IMR-90 (cell line): Measurements from ENCODE around the gene SPOCK3. TPM values are rescaled to one million over a fixed set of nuclear protein-coding genes. Genes with fewer than 3 reads are reported as not detected.

Source experiments
- ATAC-seq: fragments of 200-7000 bp; cut with Tn5 transposase; 2 replicates; pipeline ENCODE4 v1.9.1; 2020; ENCODE audit warnings: low read depth, mild to moderate bottlenecking, moderate library complexity
- BruUV-seq: library from RNA; stranded (reverse); fragments of 400-500 nt; replicated peaks from 2 replicates; lab custom pipeline; 2021; lab: Mats Ljungman, UMichigan
- CTCF ChIA-PET: fragments of 300-600 bp; formaldehyde crosslinking; extraction: SDS; loops from one replicate; lab custom pipeline; 2021; ENCODE audit warnings: antibody characterized with exemption; lab: Yijun Ruan, JAX
- POLR2A ChIA-PET: fragments of 300-600 bp; sonication (Branson Sonifier 250); formaldehyde crosslinking; loops from one replicate; lab custom pipeline; 2022; ENCODE audit warnings: antibody characterized with exemption; ENCODE audit not compliant: unreplicated experiment; lab: Charles Lee
- DNase-seq: peaks from one replicate; pipeline ENCODE4 v3.0.0; 2013
- H2AFZ ChIP-seq: replicated peaks from 2 replicates; pipeline ENCODE3; 2013; ENCODE audit warnings: low read length, mild to moderate bottlenecking; ENCODE audit not compliant: poor library complexity
- H2AK5ac ChIP-seq: 2 replicates; pipeline ENCODE4 v1.6.1; 2013; ENCODE audit warnings: low read depth, low read length, inconsistent platforms
- H2AK9ac ChIP-seq: replicated peaks from 2 replicates; pipeline ENCODE3; 2013; ENCODE audit warnings: mild to moderate bottlenecking, low read depth, low read length, moderate library complexity; ENCODE audit not compliant: poor library complexity
- H2BK120ac ChIP-seq: 2 replicates; pipeline ENCODE4 v1.6.1; 2013; ENCODE audit warnings: low read depth, low read length, inconsistent platforms
- H2BK15ac ChIP-seq: 3 replicates; pipeline ENCODE4 v1.6.1; 2013; ENCODE audit warnings: low read depth, low read length, inconsistent platforms
- H2BK20ac ChIP-seq: 2 replicates; pipeline ENCODE4 v1.6.1; 2013; ENCODE audit warnings: low read depth, mild to moderate bottlenecking, inconsistent platforms, low read length, moderate library complexity
- H2BK5ac ChIP-seq: 2 replicates; pipeline ENCODE4 v1.6.1; 2013; ENCODE audit warnings: mild to moderate bottlenecking, low read depth, low read length, inconsistent platforms; ENCODE audit not compliant: poor library complexity, severe bottlenecking
- H3K14ac ChIP-seq: replicated peaks from 2 replicates; pipeline ENCODE4 v1.6.1; 2013; ENCODE audit warnings: low read depth, low read length, inconsistent platforms
- H3K18ac ChIP-seq: 2 replicates; pipeline ENCODE4 v1.6.1; 2013; ENCODE audit warnings: low read depth, low read length, control low read depth
- H3K23ac ChIP-seq: 2 replicates; pipeline ENCODE4 v1.6.1; 2013; ENCODE audit warnings: low read depth, low read length, inconsistent platforms
- H3K27ac ChIP-seq: 2 replicates; pipeline ENCODE4 v1.5.1; 2013; ENCODE audit warnings: mild to moderate bottlenecking, control low read depth, low read length; ENCODE audit not compliant: insufficient read depth
- H3K27me3 ChIP-seq: 2 replicates; pipeline ENCODE4 v1.6.1; 2013; ENCODE audit warnings: low read length; ENCODE audit not compliant: control insufficient read depth, insufficient read depth
- H3K36me3 ChIP-seq: 2 replicates; pipeline ENCODE4 v1.6.1; 2013; ENCODE audit warnings: low read length, mixed read lengths; ENCODE audit not compliant: control insufficient read depth, insufficient read depth
- H3K4ac ChIP-seq: 2 replicates; pipeline ENCODE4 v1.6.1; 2013; ENCODE audit warnings: low read depth, low read length, inconsistent platforms
- H3K4me1 ChIP-seq: 2 replicates; pipeline ENCODE4 v1.6.1; 2013; ENCODE audit warnings: low read length, mixed read lengths; ENCODE audit not compliant: control insufficient read depth, insufficient read depth
- H3K4me2 ChIP-seq: 2 replicates; pipeline ENCODE4 v1.6.1; 2013; ENCODE audit warnings: low read depth, mild to moderate bottlenecking, control low read depth, low read length, moderate library complexity
- H3K4me3 ChIP-seq: 2 replicates; pipeline ENCODE4 v1.5.1; 2013; ENCODE audit warnings: low read depth, mild to moderate bottlenecking, control low read depth, low read length, moderate library complexity; ENCODE audit not compliant: insufficient read depth
- H3K56ac ChIP-seq: 2 replicates; pipeline ENCODE4 v1.6.1; 2013; ENCODE audit warnings: low read length, inconsistent platforms; ENCODE audit not compliant: insufficient read depth; ENCODE audit errors: extremely low read depth
- H3K79me1 ChIP-seq, 2 experiments: 2 replicates each; pipeline ENCODE4 v1.6.1; 2013; ENCODE audit warnings: low read length in 2 of 2, inconsistent platforms in 1 of 2, low read depth in 1 of 2
- H3K9ac ChIP-seq: 2 replicates; pipeline ENCODE4 v1.6.1; 2013; ENCODE audit warnings: low read depth, low read length, control low read depth
- H3K9me1 ChIP-seq: 2 replicates; pipeline ENCODE4 v1.6.1; 2013; ENCODE audit warnings: low read length, inconsistent platforms; ENCODE audit not compliant: insufficient read depth
- H3K9me3 ChIP-seq: 2 replicates; pipeline ENCODE4 v1.6.1; 2013; ENCODE audit warnings: low read length; ENCODE audit not compliant: control insufficient read depth, insufficient read depth
- H4K20me1 ChIP-seq: 2 replicates; pipeline ENCODE4 v1.6.1; 2013; ENCODE audit warnings: low read length, inconsistent platforms; ENCODE audit not compliant: insufficient read depth
- H4K5ac ChIP-seq: 2 replicates; pipeline ENCODE4 v1.6.1; 2013; ENCODE audit warnings: mild to moderate bottlenecking, low read depth, low read length, control low read depth
- H4K8ac ChIP-seq, 2 experiments: 2 replicates each; pipeline ENCODE4 v1.6.1; 2013; ENCODE audit warnings: low read depth in 2 of 2, low read length in 2 of 2, control low read depth in 1 of 2, inconsistent platforms in 1 of 2
- H4K91ac ChIP-seq: 2 replicates; pipeline ENCODE4 v1.6.1; 2013; ENCODE audit warnings: low read depth, low read length, inconsistent platforms; ENCODE audit not compliant: insufficient read depth
- BHLHE40 ChIP-seq: fragments of 150-350 bp; IDR thresholded peaks from 2 replicates; pipeline ENCODE4 v1.6.1; 2016; ENCODE audit warnings: mild to moderate bottlenecking, low read depth, low read length
- CEBPB ChIP-seq: IDR thresholded peaks from 2 replicates; pipeline ENCODE4 v1.6.1; 2012; ENCODE audit warnings: low read depth, low read length, improper control_type of control experiment
- CHD1 ChIP-seq: IDR thresholded peaks from 2 replicates; pipeline ENCODE4 v1.6.1; 2012; ENCODE audit warnings: low read depth, low read length, improper control_type of control experiment
- FOS ChIP-seq: fragments of 150-350 bp; IDR thresholded peaks from 2 replicates; pipeline ENCODE4 v1.6.1; 2016; ENCODE audit warnings: low read depth, low read length
- MXI1 ChIP-seq: IDR thresholded peaks from 2 replicates; pipeline ENCODE4 v1.6.1; 2012; ENCODE audit warnings: low read depth, mild to moderate bottlenecking, low read length, moderate library complexity, borderline replicate concordance
- POLR2A ChIP-seq: IDR thresholded peaks from 2 replicates; pipeline ENCODE4 v1.6.1; 2012; ENCODE audit warnings: mild to moderate bottlenecking, low read depth, low read length
- RCOR1 ChIP-seq: IDR thresholded peaks from 2 replicates; pipeline ENCODE4 v1.6.1; 2012; ENCODE audit warnings: mild to moderate bottlenecking, low read length, improper control_type of control experiment; ENCODE audit not compliant: insufficient replicate concordance
- RFX5 ChIP-seq: IDR thresholded peaks from 2 replicates; pipeline ENCODE4 v1.8.0; 2012; ENCODE audit warnings: low read depth, mild to moderate bottlenecking, low read length, moderate library complexity
- SMC3 ChIP-seq: fragments of 150-350 bp; IDR thresholded peaks from 2 replicates; pipeline ENCODE4 v1.6.1; 2016; ENCODE audit warnings: low read depth, mild to moderate bottlenecking, antibody characterized with exemption, low read length, moderate library complexity
- WGBS, 2 experiments: methylation state at CpG; one replicate each; pipeline versions ENCODE4 v1.1.5 to v1.1.7; 2013; ENCODE audit warnings: missing lambda C conversion rate in 2 of 2; ENCODE audit not compliant: insufficient read length in 1 of 2; ENCODE audit errors: extremely low coverage in 2 of 2; 5-methylcytosine and 5-hydroxymethylcytosine counted together
- dilution Hi-C: fragments of 300-500 bp; cut with HindIII; formaldehyde crosslinking; loops from one replicate; pipeline ENCODE4 v1.14.3; 2018; ENCODE audit warnings: low sequenced_read_pairs; ENCODE audit not compliant: unreplicated experiment
- in situ Hi-C: fragments of 300-500 bp; cut with MboI; formaldehyde crosslinking; loops from 3 replicates; pipeline ENCODE4 v1.14.3; 2019; ENCODE audit warnings: low sequenced_read_pairs, inconsistent platforms, mixed read lengths
- intact Hi-C: fragments of 100-400 bp; cut with micrococcal nuclease; formaldehyde crosslinking; loops from 2 replicates; pipeline ENCODE4 v1.10.0; 2022
- polyA plus RNA-seq, 3 experiments: library from polyadenylated mRNA; depleted of rRNA; stranded (reverse); fragments of >200 nt; gene quantifications; 2 replicates each; pipeline ENCODE4 v1.2.3, GENCODE V29; 2012; ENCODE audit warnings: low replicate concordance in 1 of 3
- total RNA-seq: library from RNA; depleted of rRNA; stranded (reverse); fragments of >200 nt; gene quantifications from 2 replicates; pipeline ENCODE4 v1.2.3, GENCODE V29; 2012
- TF ChIP-seq, protein P1 (sequence below): conservative IDR thresholded peaks from 2 replicates; pipeline ENCODE4 v1.5.1; 2012; ENCODE audit warnings: mild to moderate bottlenecking, low read depth, low read length, improper control_type of control experiment
- TF ChIP-seq, protein P2 (sequence below): fragments of 150-350 bp; IDR thresholded peaks from 2 replicates; pipeline ENCODE4 v1.6.1; 2017; ENCODE audit warnings: mild to moderate bottlenecking, antibody characterized with exemption, low read length, low read depth

Gene SPOCK3
- total and polyA plus RNA-seq, 2 of the 4 experiments (the other 2 are of a cell fraction) = not detected

- H3K4me1 ChIP-seq = no peaks in the 10 kb centered on the region
- H4K5ac ChIP-seq = no peak overlapping the region
- H4K91ac ChIP-seq = no peak overlapping the region
- H3K36me3 ChIP-seq = no peaks in the 10 kb centered on the region
- no peak overlapping the region for H2BK5ac ChIP-seq
- H4K8ac ChIP-seq = no peak overlapping the region
- no peak overlapping the region for H2BK120ac ChIP-seq
- intact Hi-C loops = no loop called here
- H3K18ac ChIP-seq = no peak overlapping the region
- 10% methylated on average over 2 of the region's 4 CpGs; no CpG with 5 or more reads in 1 of the 2 experiments for WGBS, 2 experiments
- no peak overlapping the region for H3K4me3 ChIP-seq
- dilution Hi-C loops = no loop called here
- no peak overlapping the region for H3K27ac ChIP-seq
- no peak overlapping the region for H3K4ac ChIP-seq
- ChIA-PET POLR2A (no interaction called here), CTCF (no interaction called here)
- no peak overlapping the region for H2BK20ac ChIP-seq
- no peak overlapping the region for H3K14ac ChIP-seq
- no TSS peak for BruUV-seq
- TF ChIP-seq FOS (no peak), RCOR1 (no peak), SMC3 (no peak), MXI1 (no peak), POLR2A (no peak), CEBPB (no peak), BHLHE40 (no peak), CHD1 (no peak), RFX5 (no peak)
- TF ChIP-seq, protein P1, sequence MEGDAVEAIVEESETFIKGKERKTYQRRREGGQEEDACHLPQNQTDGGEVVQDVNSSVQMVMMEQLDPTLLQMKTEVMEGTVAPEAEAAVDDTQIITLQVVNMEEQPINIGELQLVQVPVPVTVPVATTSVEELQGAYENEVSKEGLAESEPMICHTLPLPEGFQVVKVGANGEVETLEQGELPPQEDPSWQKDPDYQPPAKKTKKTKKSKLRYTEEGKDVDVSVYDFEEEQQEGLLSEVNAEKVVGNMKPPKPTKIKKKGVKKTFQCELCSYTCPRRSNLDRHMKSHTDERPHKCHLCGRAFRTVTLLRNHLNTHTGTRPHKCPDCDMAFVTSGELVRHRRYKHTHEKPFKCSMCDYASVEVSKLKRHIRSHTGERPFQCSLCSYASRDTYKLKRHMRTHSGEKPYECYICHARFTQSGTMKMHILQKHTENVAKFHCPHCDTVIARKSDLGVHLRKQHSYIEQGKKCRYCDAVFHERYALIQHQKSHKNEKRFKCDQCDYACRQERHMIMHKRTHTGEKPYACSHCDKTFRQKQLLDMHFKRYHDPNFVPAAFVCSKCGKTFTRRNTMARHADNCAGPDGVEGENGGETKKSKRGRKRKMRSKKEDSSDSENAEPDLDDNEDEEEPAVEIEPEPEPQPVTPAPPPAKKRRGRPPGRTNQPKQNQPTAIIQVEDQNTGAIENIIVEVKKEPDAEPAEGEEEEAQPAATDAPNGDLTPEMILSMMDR = no peak
- TF ChIP-seq, protein P2, sequence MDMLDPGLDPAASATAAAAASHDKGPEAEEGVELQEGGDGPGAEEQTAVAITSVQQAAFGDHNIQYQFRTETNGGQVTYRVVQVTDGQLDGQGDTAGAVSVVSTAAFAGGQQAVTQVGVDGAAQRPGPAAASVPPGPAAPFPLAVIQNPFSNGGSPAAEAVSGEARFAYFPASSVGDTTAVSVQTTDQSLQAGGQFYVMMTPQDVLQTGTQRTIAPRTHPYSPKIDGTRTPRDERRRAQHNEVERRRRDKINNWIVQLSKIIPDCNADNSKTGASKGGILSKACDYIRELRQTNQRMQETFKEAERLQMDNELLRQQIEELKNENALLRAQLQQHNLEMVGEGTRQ = no peak
- no peak for DNase-seq
- H2AFZ ChIP-seq = no peak overlapping the region
- H3K4me2 ChIP-seq = no peak overlapping the region
- H2AK5ac ChIP-seq = no peak overlapping the region
- no peak for ATAC-seq
- H3K23ac ChIP-seq = no peak overlapping the region
- in situ Hi-C loops = no loop called here
- H2BK15ac ChIP-seq = no peak overlapping the region
- no peak overlapping the region for H3K56ac ChIP-seq
- no peak overlapping the region for H2AK9ac ChIP-seq
- H3K9ac ChIP-seq = no peak overlapping the region
- H3K79me1 ChIP-seq = no peaks in the 10 kb centered on the region
- no peaks in the 10 kb centered on the region for H3K9me1 ChIP-seq
- 0 out of 2 replicates have a peak, but pooled peaks cover 2% of the 10 kb centered on the region for H3K9me3 ChIP-seq
- no peaks in the 10 kb centered on the region for H4K20me1 ChIP-seq
- no peaks in the 10 kb centered on the region for H3K27me3 ChIP-seq
Observed at GRCh38 chr4:167003326-167003725, 231.0 kb downstream of the SPOCK3 start.
